Astrocyte of the spinal cord (primary cell): ENCODE results near the gene TAB3.

Experiments used
- DNase-seq: peaks from one replicate; pipeline ENCODE4 v3.0.0; 2011; ENCODE audit warnings: low read depth, low spot score
- H3K4me3 ChIP-seq: 2 replicates; pipeline ENCODE4 v1.5.1; 2011; ENCODE audit warnings: low read depth, mild to moderate bottlenecking, low read length, moderate library complexity
- in situ Hi-C: cut with HindIII; loops from 2 replicates; pipeline ENCODE4 v1.10.0; 2017; ENCODE audit warnings: low sequenced_read_pairs
- TF ChIP-seq, protein P1 (sequence below): IDR thresholded peaks from 2 replicates; pipeline ENCODE4 v1.5.1; 2012; ENCODE audit warnings: low read depth, mild to moderate bottlenecking, low read length, inconsistent platforms

Gene TAB3

DNA sequence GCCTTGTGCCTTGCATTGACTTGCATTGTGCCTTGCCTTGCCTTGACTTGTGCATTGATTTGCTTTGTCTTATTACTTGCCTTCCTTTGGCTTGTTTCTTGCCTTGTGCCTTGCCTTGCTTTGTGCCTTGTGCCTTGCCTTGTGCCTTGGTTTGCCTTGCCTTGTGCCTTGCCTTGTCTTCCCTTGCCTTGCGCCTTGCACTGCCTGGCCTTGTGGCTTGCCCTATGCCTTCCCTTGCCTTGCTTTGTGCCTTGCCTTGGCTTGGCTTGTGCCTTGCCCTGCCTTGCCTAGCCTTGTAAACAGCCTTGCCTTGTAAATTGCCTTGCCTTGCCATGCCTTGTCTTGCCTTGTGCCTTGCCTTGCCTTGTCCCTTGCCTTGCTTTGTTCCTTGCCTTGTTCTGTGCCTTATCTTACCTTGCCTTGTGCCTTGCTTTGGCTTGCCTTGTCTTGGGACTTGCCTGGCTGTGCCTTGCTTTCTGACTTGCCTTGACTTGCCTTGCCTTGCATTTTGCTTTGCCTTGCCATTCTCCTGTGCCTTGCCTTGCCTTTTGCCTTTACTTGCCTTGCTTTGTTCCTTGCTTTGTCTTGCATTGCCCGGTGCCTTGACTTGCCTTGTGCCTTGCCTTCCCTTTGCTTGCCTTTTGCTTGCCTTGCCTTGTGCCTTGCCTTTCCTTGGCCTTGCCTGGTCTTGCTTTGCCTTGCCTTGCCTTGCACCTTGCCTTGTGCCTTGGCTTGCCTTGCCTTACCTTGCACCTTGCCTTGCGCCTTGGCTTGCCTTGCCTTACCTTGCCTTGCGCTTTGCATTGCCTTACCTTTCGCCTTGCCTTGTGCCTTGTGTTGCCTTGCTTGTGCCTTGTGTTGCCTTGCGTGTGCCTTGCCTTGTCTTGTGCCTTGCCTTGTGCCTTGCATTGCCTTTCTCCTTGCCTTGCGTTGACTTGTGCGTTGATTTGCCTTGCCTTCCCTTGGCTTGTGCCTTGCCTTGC is 97.5 kb downstream of the TAB3 start:
- H3K4me3 ChIP-seq: no peak overlapping the region
- no peak for DNase-seq
- in situ Hi-C loops: no loop called here
- TF ChIP-seq, protein P1, sequence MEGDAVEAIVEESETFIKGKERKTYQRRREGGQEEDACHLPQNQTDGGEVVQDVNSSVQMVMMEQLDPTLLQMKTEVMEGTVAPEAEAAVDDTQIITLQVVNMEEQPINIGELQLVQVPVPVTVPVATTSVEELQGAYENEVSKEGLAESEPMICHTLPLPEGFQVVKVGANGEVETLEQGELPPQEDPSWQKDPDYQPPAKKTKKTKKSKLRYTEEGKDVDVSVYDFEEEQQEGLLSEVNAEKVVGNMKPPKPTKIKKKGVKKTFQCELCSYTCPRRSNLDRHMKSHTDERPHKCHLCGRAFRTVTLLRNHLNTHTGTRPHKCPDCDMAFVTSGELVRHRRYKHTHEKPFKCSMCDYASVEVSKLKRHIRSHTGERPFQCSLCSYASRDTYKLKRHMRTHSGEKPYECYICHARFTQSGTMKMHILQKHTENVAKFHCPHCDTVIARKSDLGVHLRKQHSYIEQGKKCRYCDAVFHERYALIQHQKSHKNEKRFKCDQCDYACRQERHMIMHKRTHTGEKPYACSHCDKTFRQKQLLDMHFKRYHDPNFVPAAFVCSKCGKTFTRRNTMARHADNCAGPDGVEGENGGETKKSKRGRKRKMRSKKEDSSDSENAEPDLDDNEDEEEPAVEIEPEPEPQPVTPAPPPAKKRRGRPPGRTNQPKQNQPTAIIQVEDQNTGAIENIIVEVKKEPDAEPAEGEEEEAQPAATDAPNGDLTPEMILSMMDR: no peak

DNA sequence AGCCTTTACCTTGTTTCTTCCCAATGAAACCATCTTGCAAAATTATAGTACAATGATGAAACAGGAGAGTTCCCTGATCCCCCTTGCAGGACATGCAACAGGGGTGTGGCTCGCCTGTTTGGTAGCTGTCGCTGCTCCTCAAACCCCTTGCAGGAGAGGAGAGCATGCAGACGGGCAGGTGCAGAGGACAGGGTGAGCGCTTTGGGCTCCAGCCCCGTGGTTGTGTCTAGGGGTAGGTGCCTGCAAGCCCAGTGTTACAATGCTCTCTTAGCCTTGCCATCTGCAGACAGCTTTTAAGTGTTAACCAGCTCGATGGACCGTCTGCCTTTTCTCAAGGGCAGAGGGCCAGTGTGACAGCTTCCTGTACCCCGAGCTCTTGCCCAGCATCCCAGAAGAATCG is 102.0 kb downstream of the TAB3 start:
- in situ Hi-C loops: no loop called here
- DNase-seq: no peak
- TF ChIP-seq, protein P1: no peak

DNA sequence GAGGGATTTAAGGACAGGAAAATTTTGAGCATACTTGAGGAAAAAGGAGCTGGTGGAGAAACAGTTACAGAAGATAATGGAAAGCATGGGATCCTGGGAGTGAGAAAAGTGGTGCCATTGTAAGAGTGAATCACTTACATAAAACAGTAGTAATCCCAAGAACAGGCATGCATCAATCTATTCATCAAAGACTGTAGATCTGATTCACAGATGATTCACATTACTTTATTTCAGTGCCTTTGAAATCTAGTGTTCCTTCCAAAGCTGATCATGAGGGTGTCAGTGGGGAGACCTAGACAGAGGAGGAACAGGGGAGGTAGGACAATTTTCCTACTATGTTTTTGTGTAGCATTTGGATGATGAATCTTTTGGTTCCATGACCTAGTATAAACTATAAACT is 102.7 kb downstream of the TAB3 start:
- in situ Hi-C loops: no loop called here
- no peak overlapping the region for H3K4me3 ChIP-seq
- no peak for DNase-seq
- TF ChIP-seq, protein P1: no peak

More for the DNA sequence above, 102.0 kb downstream of the TAB3 start:
- no peak overlapping the region for H3K4me3 ChIP-seq

DNA sequence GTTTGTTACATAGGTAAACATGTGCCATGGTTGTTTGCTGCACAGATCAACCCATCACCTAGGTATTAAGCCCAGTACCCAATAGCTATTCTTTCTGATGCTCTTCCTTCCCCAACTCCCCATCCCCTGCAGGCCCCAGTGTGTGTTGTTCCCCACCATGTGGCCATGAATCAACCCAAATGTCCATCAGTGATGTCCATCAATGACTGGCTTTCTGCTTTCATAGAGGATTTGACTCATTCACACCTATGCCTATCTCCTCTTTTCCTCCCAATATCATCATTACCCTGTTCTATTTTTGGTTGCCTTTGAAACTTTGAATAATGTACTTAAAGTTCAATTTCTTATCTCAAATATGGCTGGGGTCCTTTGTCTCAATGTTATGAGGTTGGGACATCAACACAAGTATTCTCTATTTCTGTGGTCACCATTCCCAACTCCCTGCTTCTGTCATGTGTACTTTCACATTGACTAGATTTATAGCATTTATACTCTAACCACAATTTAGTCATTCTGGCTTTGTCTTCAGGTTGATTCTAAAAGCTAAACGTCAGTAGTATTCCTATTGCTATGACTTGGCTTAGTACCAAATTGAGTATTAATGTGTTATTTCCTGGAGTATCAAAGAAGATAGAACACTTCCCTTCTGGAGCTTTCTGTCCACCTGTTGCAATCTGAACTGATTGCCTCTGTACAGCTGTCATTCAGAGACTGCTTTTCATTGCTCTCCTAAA is 107.2 kb downstream of the TAB3 start:
- TF ChIP-seq, protein P1: no peak
- H3K4me3 ChIP-seq: no peak overlapping the region
- in situ Hi-C loops: no loop called here
- DNase-seq: no peak

DNA sequence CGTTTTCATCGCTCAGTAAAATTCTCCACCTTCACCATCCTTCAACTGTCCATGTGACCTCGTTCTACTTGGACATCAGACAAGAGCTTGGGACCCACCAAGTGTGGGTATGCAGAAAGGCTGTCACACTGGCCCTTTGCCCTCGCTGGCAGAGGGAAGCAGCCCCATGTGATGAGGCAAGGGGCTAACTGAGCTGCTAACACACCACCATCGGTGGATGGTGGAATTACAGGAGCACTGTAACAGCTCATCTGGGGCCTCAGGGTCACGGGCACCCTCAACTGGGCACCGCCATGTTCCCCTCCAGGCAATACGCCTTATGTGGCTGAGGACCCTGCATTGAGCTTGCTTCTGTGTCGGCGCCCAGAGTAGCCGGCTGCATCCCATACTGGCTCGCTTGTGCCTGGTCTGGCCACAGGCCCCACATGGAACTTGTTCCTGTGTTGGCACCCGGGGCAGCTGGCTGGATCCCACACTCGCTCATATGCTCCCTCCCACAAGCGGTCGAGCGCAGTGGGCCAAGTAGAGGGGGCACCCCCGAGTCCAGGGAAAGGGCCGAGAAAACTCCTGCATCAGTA is 109.5 kb downstream of the TAB3 start:
- in situ Hi-C loops: no loop called here
- DNase-seq: no peak
- H3K4me3 ChIP-seq: no peak overlapping the region
- TF ChIP-seq, protein P1: no peak

DNA sequence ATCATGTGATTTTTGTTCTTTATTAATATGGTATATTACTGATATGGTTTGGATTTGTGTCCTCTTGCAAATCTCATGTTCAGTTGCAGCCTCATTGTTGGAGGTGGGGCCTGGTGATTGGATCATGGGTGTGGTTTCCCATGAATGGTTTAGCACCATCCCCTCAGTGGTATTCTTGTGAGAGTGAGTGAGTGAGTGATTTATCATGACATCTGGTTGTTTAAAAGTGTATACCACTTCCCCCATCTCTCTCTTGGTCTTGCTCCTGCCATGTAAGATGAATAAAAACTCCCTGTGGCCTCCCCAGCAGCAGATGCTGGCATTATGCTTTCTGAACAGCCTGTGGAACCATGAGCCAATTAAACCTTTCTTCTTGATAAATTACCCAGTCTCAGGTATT is 111.5 kb downstream of the TAB3 start:
- TF ChIP-seq, protein P1: no peak
- no peak for DNase-seq
- no peak overlapping the region for H3K4me3 ChIP-seq
- in situ Hi-C loops: no loop called here
